PFSK-1 (cell line): ENCODE data around the gene DPF3.

Experiments
- FOXP2 ChIP-seq: optimal IDR thresholded peaks from 2 replicates; pipeline ENCODE3; 2011; ENCODE audit warnings: borderline replicate concordance, control low read depth, inconsistent platforms; ENCODE audit not compliant: insufficient read depth; ENCODE audit errors: extremely low read length, extremely low read depth
- SIN3A ChIP-seq: IDR thresholded peaks from 2 replicates; pipeline ENCODE4 v1.6.1; 2012; ENCODE audit warnings: mild to moderate bottlenecking, low read length, moderate library complexity, borderline replicate concordance; ENCODE audit not compliant: insufficient read depth
- TAF1 ChIP-seq: IDR thresholded peaks from 2 replicates; pipeline ENCODE4 v1.6.1; 2012; ENCODE audit warnings: low read length, control low read depth, borderline replicate concordance; ENCODE audit not compliant: insufficient read depth

- TF ChIP-seq SIN3A, result no peak
- no peak for TF ChIP-seq TAF1
- no peak for TF ChIP-seq FOXP2
Measured at GRCh38 chr14:72699443-72699842, 194.5 kb downstream of the DPF3 start.
